ENCODE data around the gene SLC17A9.

The SLC17A9 gene

DNA sequence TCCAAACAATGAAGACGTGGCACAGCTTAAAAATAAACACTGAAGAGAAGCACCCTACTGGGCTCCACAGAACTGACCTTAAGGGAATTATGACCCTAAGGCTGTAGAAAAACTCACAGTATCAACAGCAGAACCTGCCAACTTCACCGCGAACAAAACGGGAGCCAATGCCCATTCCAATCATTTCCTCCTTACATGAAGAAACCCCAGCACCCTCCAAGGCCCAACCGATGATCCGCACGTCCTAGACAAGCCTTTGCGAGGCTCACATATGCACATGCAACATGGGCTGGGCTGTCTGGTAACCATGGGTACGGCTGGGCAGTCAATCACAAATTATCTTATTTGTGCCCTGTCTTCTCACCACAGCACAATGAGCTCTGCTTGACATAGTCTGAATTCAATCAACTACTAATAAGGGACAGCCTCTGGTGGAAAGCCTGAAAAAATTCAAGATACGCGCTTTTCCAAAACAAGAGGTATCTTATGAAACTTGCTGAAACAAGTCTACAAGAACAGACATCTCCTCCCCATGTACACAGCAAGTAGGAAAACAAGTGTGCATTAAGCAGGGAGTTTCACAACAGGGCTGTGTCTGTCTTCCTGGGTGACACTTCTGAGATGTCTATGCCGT lies 27.9 kb upstream of the SLC17A9 start:
- TF ChIP-seq MYC (IDR thresholded peaks at IDR 0.05; ENCODE audit: low read depth, low read length) (no peak), POLR2A (IDR thresholded peaks at IDR 0.05; ENCODE audit: extremely low read depth, insufficient read length) (no peak)
- TF ChIP-seq, protein P1, sequence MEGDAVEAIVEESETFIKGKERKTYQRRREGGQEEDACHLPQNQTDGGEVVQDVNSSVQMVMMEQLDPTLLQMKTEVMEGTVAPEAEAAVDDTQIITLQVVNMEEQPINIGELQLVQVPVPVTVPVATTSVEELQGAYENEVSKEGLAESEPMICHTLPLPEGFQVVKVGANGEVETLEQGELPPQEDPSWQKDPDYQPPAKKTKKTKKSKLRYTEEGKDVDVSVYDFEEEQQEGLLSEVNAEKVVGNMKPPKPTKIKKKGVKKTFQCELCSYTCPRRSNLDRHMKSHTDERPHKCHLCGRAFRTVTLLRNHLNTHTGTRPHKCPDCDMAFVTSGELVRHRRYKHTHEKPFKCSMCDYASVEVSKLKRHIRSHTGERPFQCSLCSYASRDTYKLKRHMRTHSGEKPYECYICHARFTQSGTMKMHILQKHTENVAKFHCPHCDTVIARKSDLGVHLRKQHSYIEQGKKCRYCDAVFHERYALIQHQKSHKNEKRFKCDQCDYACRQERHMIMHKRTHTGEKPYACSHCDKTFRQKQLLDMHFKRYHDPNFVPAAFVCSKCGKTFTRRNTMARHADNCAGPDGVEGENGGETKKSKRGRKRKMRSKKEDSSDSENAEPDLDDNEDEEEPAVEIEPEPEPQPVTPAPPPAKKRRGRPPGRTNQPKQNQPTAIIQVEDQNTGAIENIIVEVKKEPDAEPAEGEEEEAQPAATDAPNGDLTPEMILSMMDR (IDR thresholded peaks at IDR 0.05; ENCODE audit: low read depth, low read length) = no peak
- TF ChIP-seq, protein P2, sequence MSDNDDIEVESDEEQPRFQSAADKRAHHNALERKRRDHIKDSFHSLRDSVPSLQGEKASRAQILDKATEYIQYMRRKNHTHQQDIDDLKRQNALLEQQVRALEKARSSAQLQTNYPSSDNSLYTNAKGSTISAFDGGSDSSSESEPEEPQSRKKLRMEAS (IDR thresholded peaks at IDR 0.05; ENCODE audit: low read depth, low read length) = no peak
- peak overlapping the region; percentile 79 for H3K4me3 ChIP-seq (ENCODE audit: low read depth, low read length)
- peak; percentile 51 for DNase-seq (ENCODE audit: low read depth)

DNA sequence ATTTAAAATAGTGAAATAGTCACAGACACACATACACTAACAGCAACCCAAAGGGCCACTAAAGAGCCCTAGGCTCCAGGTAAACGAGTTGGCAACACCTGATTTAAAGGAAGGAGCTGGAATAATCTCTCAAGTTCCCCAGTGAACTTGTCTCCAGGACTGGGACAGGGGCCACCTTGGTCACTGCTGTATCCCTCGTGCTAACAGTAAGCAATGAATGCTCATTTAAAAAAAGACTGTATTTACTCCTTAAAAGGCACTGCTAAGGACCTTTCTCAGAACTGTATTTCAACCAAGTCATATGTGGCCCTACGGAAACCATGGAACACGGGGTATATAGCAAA lies 27.5 kb upstream of the SLC17A9 start:
- DNase-seq (ENCODE audit: low read depth) = no peak
- peak overlapping the region; percentile 79 for H3K4me3 ChIP-seq (ENCODE audit: low read depth, low read length)
- no peak for TF ChIP-seq POLR2A (IDR thresholded peaks at IDR 0.05; ENCODE audit: extremely low read depth, insufficient read length)
- TF ChIP-seq, protein P1 (IDR thresholded peaks at IDR 0.05; ENCODE audit: low read depth, low read length) = no peak

DNA sequence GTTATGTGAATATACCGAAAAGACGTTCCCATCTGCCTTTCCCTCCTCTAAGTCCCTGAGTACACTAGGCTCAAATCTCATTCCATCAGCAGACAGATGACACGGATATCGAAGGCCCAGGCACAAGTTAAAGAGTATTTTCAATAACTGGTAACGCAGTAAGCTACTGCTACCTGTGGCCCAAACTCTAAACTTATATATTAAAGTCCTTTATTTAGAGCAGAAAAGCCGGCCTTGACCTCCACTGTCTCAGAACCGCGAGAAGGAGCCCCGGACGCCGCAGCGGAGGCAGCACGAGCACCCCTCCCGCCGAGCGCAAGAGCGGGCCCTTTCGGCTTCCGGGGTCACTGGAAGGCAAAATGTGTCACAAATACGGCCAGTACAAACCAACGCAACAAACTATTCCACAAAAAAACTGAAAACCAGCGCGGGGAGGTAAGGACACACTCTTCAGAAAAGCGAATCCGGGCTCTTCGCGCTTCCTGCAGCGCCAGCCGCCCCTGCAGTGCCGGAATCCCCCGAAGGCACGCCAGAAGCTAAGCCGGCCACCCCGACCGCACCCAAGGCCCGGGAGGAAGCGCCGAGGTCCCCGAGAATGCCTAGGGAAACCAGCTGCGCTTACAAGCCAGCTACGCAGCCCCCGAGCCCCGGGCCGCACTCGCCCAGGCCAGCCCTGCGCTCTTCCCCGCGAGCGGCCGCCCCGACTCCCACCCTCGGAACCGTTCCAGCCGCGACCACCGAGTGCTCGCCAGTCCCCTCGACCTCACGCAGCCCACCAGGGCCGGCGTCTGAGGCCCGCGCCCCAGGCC lies 26.9 kb upstream of the SLC17A9 start:
- no peak for TF ChIP-seq POLR2A (IDR thresholded peaks at IDR 0.05; ENCODE audit: extremely low read depth, insufficient read length)
- TF ChIP-seq, protein P2 (IDR thresholded peaks at IDR 0.05; ENCODE audit: low read depth, low read length) = peak; percentile 68
- peak; percentile 54 for TF ChIP-seq MYC (IDR thresholded peaks at IDR 0.05; ENCODE audit: low read depth, low read length)
- peak overlapping the region; percentile 79 for H3K4me3 ChIP-seq (ENCODE audit: low read depth, low read length)
- DNase-seq (ENCODE audit: low read depth) = peak; percentile 80

DNA sequence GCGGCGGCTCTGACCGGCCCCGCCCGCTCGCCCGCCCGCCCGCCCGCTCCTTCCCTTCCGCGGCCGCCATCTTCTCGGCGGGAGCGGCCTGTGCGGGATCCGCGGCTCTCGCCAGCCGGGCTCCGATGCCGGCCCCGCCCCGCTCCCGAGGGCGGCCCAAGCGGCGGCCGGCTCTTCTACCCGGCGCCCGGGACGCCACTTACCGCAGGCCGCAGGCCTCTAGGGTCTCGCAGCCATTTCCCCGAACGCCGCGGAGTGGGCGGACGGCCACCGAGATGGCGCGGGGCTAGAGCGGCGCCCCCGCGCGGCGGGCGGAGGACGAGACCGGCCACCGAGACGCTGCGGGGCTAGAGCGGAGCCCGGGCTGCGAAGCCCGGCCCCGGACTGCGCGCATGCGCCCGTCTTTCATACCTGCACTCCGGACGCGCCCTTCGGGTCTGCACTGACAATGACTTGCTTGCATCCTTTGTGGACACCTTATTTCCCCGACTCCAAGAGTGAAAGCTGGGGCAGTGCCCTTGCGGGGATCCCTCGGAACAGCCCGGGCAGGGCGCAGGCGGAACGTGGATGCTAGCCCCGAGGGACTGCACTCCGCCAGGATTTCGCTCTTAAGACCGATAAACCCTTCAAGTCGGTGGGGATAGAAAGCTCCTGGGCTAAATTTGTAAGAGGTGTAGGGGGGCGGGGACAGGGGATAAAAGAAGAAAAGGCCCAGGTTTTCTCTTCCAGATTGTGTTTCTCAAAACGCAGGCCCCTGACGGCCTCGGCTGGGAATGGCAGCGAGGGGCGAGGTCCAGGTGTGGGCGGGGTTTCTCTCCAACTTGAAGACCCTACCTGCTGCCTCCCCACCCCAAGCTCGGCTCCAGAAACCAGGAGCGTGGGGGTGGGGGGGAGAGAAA lies 26.0 kb upstream of the SLC17A9 start, which contains the start of gene DIDO1:
TSS of gene DIDO1 (minus strand) at position 277 of the 899 bp plus-strand sequence.
- TF ChIP-seq, protein P1 (IDR thresholded peaks at IDR 0.05; ENCODE audit: low read depth, low read length) = peak; percentile 44
- TF ChIP-seq MYC (IDR thresholded peaks at IDR 0.05; ENCODE audit: low read depth, low read length) (peak; percentile 46; the same call in 1 of the 2 replicates), POLR2A (IDR thresholded peaks at IDR 0.05; ENCODE audit: extremely low read depth, insufficient read length) (peak; percentile 51)
- TF ChIP-seq, protein P2 (IDR thresholded peaks at IDR 0.05; ENCODE audit: low read depth, low read length) = no peak
- peak within 1 kb of the TSS; percentile 79 for H3K4me3 ChIP-seq (ENCODE audit: low read depth, low read length)
- DNase-seq (ENCODE audit: low read depth) = peak; percentile 92

DNA sequence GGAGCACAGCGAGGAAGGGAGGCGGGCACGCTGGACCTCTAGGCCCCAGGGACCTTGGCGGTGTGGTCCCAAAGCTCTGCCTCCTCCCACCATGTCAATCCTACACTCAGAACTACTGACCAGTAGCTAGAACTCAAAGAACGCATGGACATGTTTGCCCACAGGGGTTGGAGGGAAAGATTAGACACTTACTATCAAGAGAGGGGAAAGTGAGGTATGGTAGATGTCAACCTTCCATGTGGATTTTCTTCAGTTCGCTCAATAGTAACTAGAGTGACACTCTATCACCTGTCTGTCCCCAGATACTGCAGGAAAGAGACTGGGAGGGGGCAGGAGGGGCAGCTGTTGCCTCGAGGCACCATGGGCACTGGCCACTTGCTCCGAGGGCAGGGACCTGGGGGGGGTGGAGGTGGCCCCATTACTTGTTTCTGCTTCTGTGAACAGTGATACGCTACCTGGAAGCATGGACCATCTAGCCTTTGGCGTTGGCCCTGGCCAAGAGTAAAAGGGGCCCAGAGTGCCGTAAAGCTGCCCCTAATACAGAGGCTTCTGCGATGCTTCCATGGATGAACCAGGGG lies 25.3 kb upstream of the SLC17A9 start:
- TF ChIP-seq, protein P1 (IDR thresholded peaks at IDR 0.05; ENCODE audit: low read depth, low read length) = no peak
- TF ChIP-seq, protein P2 (IDR thresholded peaks at IDR 0.05; ENCODE audit: low read depth, low read length) = no peak
- TF ChIP-seq MYC (IDR thresholded peaks at IDR 0.05; ENCODE audit: low read depth, low read length) (no peak), POLR2A (IDR thresholded peaks at IDR 0.05; ENCODE audit: extremely low read depth, insufficient read length) (no peak)
- DNase-seq (ENCODE audit: low read depth) = no peak
- H3K4me3 ChIP-seq (ENCODE audit: low read depth, low read length) = peak overlapping the region; percentile 79

Measured in NB4 (cell line).